Stimulated activated CD8-positive, alpha-beta memory T cell treated with anti-CD3 and anti-CD28 coated beads, Interleukin-7, amount 100 ng/mL, for 24 hours (primary cell): Measurements from ENCODE around the gene GLRA3.
"Not testable (repeated sequence)": the region's sequence is repeated elsewhere in the genome, so short reads cannot be mapped to it uniquely, and the experiment has no call there.

Source experiments
- DNase-seq: peaks from one replicate; pipeline ENCODE4 v3.0.0-alpha.2; 2020; ENCODE audit warnings: low read depth

Gene GLRA3

DNA sequence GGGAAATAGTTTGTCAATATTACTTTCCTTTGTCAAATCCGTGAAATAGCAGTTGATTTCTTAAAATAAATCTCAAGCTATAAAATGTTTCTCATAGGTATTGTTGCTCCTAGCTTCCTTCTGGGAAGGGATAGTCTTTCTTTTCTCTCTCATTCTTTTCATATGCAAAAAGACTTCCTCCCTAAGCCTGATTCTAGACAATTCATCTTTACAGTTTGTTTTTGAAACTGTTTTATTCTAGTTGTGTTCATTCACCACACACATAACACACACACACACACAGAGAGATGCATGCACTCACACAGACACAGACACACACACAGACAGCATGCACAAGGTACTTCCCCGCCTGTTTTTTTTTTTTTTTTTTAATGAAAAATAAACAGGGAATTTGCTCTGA, 18.2 kb downstream of the GLRA3 start:
- DNase-seq = no peak

DNA sequence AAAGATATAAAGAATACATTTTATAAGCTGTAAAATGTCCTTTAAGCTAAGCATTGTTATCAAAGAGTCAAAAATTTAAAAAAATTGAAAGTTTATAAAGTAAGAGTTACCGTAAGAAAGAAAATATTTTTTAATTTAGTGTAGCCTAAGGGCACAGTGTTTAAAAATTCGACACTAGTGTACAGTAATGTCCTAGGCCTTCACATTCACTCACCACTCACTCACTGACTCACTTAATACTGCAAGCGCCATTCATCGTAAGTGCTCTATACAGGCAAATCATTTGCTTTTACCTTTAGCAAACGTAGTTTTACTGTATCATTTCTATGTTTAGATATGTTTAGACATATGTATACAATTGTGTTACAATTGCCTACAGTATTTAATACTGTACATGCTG, 20.2 kb downstream of the GLRA3 start:
- DNase-seq = no peak

DNA sequence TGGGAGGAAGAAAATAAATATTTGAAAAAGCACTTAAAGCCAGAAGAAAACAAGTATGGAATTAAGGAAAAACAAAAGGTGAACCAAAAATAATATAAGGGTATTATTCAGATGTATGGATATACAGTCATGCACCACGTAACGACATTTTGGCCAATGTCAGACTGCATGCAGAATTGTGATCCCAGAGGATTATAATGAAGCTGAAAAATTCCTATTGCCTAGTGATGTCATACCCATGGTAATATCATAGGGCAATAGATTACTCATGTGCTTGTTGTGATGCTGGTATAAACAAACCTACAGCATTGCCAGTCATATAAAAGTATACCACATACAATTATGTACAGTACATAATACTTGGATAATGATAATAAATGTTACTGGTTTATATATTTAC, 20.9 kb downstream of the GLRA3 start:
- DNase-seq = no peak

DNA sequence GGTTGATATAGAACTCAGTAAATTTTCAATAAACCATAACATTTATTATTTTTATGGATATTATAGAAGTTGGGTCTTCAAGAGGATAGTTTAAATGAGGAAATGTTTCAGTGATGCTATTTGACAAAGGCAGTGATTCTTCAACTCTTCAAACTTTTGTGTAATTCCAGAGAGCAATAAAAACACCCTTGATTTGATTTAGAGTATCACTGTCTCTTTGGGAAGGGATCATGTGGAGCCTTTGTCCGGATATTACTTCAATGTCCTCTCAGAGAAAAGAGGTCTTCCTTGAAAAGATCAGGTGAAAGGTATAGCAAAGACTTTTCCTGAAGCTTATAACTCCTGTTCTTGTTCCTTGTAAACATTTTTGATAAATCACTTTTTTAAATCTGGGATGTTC, 23.3 kb downstream of the GLRA3 start:
- DNase-seq = no peak

DNA sequence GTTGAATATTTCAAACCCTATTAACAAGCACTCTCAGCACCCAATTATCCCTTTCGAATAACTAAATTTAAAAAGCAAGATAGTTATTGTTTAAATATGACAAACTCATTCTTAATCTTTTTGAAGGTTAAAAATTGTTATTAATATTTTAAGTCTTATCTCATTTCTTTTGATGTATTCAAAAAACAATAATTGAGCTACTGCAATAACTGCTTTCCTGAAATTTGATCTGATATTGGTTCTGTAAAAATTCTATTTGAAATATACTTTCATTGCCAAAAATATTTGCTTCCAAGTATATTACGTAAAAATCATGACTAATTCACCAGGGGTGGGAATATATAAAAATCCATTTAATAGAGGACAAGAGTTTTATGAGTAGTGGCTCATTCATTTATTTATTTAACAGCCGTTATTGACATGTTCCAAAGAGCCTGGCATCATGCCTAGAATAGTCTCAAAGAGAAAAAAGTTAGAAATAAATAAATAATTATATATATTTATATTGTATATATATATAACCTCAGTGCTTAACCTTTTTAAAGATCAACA, 34.4 kb downstream of the GLRA3 start:
- no peak for DNase-seq

DNA sequence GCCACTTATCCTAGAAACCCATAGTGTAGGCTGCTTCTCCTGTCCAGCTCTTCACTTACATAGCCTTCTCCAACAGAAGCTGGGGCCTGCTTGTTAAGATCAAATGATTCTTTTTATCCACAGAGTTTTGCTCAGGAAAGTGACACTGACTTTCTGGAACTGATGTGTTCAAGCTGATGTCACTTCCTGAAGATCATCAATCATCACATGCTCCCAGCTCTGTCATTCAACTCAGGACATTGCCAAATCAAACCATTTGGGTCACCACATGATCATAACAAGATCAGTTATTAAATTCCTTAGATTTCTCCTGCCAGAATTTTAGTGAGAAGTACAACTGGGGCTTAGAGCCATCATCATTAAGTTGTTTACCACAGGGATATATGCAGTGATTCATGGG, 39.4 kb downstream of the GLRA3 start:
- DNase-seq = no peak

DNA sequence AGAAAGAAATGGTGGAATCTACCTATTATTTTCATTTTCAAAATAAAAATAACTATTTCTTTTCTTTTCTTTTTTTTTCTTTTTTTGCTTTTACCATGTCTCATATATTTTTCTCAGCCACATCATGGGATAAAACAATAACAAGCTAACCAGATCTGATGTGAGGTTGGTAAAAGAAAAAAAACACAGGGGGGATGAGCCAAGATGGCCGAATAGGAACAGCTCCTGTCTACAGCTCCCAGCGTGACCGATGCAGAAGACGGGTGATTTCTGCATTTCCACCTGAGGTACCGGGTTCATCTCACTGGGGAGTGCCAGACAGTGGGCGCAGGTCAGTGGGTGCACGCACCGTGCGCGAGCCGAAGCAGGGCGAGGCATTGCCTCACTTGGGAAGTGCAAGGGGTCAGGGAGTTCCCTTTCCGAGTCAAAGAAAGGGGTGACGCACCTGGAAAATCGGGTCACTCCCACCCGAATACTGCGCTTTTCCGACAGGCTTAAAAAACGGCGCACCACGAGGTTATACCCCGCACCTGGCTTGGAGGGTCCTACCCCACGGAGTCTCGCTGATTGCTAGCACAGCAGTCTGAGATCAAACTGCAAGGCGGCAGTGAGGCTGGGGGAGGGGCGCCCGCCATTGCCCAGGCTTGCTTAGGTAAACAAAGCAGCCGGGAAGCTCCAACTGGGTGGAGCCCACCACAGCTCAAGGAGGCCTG, 50.6 kb downstream of the GLRA3 start:
- not testable (repeated sequence) for DNase-seq

DNA sequence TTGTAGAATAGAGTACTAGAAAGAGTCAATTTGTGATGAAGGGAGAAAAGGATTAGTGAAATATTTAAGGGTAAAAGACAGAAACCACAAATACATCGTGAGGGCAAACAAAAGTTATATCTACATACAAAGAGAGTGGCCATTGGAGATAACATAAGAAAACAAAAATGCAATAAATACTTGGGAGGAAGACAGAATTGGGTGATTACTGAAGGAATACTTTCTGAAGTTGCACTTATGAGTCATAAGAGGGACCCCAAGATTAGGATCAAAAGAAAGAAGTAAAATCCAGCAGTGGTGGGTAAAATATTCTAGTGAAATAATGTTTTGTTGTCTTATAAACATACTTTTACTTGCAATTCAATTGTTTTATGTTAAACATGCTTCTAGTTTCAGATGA, 53.7 kb downstream of the GLRA3 start:
- DNase-seq = no peak

DNA sequence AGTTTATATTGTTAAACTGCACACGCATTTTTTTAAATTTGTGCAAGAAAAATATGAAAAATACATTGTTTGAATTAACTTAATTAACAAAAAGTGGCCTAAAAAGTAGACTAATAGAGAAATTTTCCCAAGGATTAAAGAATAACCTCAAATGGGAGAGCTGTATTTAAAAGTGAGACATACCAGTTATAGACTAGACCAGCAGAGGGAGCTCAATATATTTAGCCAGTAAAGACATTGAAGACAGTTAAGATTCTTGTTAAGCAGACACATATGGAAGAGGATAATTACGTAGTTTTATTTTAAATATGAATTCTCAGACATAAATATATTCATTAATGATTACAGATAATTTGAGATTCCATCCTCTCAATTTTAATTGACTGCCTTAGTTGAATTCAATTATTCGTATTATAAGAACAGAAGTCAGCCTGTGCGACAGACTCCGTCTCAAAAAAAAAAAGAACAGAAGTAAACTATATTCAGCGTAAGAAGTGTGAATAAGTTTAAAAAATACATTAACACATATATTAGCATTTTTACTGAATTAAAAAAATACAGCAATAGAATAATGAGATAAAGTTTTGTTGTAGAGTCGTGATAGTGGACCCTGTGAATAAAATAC, 64.8 kb downstream of the GLRA3 start:
- no peak for DNase-seq

DNA sequence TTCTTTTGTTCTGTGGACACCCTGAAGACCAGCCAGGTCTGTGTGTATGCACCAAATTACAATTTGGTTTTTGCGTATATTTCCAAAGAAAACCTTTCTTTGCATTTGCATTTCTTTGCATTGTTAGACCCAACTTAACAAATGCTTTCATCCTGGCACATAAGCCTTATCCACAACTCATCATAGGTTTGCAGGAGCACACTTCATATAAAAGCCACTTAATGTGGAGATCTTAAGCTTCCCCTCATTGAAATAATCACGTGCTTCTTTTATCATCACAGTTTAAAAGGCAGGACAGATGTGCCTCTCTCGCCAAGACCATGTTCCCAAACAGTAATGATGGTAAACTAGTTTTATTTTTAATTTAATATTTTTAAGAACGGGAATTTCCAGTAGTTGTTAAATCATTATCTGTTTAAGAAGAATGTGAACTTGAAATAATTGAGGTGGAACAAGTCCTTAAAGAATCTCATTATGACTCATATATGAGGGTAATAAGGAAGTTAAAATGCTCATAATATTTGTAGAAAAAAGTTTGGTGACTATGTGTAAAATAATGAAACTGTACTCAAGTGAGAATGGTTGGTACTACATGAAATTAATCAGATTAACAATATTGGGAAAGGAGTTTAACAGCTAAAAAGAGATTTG, 65.5 kb downstream of the GLRA3 start:
- DNase-seq = no peak

DNA sequence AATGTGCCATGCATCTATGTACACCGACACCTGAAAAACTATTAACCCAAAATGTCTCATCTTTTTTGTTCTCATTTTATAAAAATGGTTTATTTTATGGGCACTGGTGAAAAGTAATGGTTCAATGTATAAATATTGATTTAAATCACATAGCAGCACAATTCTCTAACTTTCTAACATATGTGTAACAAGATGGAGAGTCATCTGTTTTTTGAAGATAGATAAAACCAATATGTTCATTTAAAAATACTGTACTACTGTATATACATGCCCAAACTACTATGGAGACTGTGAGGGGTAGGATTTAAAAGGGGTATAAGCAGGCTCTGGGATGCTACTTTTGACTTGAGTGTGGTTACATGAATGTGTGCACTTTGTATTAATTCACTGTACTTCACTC, 67.6 kb downstream of the GLRA3 start:
- no peak for DNase-seq

DNA sequence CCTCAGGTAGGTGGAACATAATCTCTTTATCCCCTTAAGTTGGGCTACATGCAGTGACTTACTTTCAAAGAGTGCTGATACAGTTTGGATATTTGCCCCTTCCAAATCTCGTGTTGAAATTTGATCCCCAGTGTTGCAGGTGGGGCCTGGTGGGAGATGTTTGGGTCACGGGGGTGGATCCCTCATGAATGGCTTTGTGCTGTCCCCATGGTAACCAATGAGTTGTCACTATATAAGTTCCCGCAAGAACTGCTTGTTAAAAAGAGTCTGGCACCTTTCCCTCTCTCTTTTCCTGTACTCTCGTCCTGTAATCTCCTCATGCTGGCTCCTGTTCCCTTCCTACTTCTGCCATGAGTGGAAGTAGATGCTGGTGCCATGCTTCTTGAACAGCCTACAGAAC, 71.3 kb downstream of the GLRA3 start:
- no peak for DNase-seq

DNA sequence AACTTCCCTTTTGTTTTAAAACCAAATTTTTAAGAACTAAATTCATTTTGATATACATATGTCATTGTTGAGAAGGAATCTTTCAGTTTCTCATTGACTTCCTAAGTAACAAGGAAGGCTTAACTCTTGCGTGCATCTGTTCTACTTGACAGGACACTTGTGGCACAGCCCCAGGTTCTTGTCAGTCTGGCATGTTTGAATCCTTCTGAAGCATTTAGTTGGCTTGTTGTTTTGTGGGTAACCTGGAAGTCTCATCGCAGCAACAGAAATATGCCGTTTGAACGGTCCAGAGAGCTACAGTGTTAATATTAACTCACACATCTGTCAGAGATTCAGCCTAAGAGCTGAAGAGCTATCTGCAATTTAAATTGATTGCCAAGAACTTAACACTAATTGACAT, 76.0 kb downstream of the GLRA3 start:
- no peak for DNase-seq

DNA sequence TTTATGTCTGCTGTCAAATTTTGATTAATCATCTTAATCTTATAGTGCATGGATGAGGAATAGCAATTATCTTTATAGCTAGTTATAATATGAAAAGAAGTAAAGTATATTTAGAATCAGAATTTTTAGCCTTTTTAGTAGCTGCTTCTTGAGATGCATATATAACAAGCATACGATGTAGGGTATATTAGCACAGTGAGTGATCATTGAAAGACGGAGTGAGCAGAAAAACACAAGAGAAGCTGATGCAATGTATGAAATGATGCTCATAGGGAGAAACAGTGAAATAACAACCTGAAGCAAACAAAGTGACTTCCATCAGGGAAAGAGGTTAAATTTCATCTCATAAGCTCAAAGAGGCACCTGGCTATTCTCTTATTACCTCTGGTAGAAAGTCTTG, 77.0 kb downstream of the GLRA3 start:
- DNase-seq = no peak

DNA sequence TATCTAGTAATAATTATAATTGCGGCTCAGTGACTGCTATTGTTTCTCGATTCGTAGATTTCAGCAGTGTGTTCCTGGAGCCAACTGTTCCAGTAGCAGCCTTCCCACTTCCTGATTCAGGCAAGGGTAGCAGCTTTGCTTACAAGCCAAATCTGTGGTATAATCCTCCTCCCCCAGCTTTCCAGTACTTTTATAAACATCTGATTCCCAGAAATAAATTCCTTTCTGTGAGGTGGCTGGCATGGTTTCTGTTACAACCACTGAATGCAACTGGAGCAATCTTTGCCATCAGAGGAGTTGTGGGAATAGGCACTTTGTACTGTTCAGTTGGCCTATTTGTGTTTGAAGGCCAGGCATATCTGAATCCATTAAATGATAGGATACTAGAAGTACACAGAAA, 80.0 kb downstream of the GLRA3 start:
- DNase-seq = no peak

DNA sequence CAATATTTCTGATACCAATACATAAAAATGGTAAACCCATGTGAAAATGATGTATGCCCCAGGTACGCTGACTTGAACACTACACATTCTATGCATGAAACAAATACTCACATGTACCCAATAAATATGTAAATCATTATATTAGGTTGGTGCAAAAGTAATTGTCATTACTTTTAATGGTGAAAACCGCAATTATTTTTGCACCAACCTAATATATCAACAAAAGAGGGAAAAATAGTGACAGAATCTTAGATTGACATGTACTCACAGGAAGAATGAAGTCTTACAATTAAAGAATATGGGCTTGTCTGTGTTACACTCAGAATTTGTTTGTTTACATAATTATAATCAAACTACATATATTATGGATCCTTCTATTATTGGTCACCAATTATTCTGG, 82.3 kb downstream of the GLRA3 start:
- no peak for DNase-seq

DNA sequence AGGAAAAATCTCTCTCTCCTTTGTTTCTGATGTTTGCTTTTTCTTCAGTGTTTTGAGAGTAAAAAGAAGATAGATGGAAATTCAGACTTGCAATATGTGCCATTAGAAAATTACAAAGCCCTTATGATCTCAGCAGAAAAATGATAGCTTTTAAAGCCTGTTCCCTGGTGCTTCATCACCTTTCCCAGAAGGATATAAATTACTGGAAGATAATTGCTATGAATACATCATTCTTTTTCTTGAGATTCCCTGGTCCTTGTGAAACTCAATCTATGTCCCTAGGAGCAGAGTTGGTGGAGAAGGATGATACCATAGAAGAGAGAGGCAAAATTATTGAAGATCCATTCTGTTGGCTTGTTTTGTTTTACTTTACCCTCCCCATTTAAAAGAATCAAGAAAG, 86.5 kb downstream of the GLRA3 start:
- no peak for DNase-seq

DNA sequence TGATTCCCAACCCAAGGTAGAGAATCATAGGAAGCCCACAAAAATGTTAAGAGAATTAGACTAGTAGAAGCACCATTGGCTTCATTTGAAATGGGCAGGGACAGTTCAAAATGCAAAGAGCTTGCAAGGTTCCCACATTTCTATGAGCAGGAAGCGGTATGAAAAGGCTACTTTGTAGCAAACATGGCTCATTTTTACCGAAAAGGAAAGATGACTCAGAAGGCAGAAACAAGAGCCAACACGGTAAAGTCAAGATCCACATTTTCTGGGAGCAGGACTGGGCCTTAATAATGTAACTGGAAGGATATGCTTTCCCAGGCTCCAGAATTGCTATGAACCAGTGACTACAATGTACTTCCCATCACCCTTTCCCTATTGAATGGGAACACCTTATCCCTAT, 89.5 kb downstream of the GLRA3 start:
- no peak for DNase-seq

DNA sequence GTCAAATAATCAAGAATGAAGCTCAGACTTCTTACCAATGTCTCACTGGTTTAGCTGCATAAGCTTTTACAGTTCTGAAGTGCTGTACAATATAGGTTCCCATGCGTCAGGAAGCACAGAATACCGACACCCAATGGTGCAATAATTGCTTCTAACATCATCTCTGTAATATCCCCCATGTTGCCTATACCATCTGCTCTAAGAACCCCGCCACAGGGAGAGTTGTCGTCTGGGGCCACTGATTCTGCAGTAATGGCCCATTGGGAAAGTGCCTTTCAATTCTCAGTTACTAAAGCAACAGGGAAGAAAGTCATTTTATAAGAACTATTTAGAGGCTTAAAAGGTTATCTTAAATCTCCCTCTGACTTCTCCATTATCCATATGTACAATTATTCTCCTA, 94.9 kb downstream of the GLRA3 start:
- no peak for DNase-seq

DNA sequence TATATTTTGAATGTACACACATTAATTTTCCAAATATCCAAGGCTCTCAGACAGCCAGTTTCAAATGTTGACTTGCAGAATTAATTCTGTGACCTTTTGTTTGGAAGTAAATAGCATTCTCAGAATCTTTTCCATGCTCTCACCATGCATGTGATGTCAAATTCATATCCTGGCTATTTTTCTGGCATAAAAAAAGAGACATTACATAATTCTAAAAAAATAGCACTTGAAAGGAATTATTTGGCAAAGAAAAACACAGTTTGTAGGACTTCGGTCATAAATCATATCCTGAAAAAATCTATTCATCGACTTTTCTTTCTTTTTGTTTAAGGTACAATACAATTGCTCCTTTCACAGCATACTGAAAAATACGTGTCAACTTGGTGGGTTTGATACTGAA, 111.2 kb downstream of the GLRA3 start:
- no peak for DNase-seq

DNA sequence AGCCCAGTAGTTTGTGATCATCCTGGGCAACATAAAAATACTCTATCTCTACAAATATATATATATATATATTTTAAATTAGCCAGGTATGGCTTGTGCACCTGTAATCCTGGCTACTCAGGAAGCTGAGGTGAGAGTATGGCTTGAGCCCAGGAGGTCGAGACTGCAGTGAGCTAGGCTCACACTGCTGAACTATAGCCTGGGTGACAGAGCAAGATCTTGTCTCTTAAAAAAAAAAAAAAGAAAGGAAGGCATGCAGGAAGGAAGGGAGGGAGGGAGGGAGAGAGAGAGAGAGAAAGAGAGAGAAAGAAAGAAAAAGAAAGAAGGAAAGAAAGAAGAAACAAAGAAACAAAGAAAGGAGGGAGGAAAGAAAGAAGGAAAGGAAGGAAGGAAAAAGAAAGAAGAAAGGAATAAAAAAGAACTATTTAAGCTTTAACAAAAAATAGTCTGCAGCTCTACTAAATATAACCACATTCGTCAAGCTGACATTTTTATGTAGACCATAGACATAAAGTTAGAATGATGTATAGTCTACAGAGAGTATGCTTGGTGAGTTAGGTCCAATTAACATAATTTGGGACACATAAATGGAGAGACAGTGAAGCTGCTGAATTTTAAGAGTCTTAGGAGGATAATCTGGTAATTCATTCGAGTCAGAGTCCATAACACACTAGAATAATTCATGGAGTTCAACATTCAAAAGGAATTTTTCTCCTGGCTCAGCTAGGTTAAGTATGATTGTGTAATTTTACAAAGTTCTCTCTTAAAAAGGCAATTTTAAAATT, 111.9 kb downstream of the GLRA3 start:
- DNase-seq = no peak

DNA sequence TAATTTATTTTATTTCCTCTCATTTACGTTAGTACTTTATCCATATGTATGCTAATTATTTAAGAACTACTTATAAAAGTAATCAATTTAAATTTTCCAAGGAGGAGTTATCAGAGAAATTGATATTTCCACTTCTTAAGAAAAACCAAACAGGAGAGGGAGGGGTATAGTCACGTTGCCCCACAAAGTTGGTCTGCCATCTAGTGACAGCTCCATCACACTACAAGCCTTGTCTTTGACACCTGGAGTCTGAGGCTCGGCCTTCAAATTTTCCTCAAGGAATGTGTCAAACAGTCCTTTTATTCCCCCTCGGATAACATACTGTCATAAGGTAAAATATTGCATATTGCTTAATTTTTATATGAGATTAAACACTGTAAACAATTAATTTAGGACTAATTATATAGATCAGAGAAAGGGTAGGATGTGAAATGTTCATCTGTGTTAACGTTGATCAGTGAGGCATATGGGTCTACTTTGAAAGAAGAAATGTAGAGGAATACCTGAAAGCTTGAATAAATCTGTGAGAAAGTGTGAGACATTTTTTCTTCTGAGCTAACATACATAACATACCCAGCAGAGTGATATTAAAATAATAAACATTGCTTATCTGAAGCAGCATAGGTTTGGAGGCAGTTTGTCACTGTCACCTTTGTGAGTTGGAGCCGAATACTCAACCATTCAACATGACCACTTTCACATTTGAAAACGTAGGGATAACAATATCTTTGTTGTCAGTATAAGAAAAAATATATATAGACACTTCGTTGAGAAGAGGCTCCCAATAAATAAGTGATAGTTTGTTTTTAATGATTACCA, 114.4 kb downstream of the GLRA3 start:
- no peak for DNase-seq
